MM.1S (cell line): ENCODE measurements around the gene TLR6.

Experiments used
- EZH2 ChIP-seq: fragments of 300-600 bp; sonication (generic); optimal IDR thresholded peaks from 2 replicates; pipeline ENCODE3; 2017; ENCODE audit warnings: low read depth, mild to moderate bottlenecking, antibody characterized with exemption, low read length, mixed read lengths
- TF ChIP-seq, protein P1 (sequence below): fragments of 300-600 bp; sonication (generic); IDR thresholded peaks from 2 replicates; pipeline ENCODE4 v1.5.1; 2016; ENCODE audit warnings: antibody characterized with exemption, low read length, mixed read lengths

DNA sequence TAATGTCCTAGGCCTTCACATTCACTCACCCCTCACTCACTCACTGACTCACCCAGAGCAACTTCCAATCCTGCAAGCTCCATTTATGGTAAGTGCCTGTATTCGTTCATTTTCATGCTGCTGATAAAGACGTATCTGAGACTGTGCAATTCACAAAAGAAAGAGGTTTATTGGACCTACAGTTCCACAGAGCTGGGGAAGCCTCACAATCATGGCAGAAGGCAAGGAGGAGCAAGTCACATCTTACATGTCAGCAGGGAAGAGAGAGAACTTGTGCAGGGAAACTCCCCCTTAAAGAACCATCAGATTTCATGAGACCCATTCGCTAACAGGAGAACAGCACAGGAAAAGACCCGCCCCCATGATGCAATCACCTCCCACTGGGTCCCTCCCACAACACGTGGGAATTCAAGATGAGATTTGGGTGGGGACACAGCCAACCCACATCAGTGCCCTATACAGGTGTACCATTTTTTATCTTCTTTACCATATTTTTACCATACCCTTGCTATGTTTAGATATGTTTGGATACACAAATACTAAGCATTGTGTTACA lies 33.8 kb downstream of the TLR6 start:
- TF ChIP-seq, protein P1, sequence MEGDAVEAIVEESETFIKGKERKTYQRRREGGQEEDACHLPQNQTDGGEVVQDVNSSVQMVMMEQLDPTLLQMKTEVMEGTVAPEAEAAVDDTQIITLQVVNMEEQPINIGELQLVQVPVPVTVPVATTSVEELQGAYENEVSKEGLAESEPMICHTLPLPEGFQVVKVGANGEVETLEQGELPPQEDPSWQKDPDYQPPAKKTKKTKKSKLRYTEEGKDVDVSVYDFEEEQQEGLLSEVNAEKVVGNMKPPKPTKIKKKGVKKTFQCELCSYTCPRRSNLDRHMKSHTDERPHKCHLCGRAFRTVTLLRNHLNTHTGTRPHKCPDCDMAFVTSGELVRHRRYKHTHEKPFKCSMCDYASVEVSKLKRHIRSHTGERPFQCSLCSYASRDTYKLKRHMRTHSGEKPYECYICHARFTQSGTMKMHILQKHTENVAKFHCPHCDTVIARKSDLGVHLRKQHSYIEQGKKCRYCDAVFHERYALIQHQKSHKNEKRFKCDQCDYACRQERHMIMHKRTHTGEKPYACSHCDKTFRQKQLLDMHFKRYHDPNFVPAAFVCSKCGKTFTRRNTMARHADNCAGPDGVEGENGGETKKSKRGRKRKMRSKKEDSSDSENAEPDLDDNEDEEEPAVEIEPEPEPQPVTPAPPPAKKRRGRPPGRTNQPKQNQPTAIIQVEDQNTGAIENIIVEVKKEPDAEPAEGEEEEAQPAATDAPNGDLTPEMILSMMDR: no peak
- no peak for TF ChIP-seq EZH2
